Measurements from ENCODE around the gene NOC2L.

The NOC2L gene

DNA sequence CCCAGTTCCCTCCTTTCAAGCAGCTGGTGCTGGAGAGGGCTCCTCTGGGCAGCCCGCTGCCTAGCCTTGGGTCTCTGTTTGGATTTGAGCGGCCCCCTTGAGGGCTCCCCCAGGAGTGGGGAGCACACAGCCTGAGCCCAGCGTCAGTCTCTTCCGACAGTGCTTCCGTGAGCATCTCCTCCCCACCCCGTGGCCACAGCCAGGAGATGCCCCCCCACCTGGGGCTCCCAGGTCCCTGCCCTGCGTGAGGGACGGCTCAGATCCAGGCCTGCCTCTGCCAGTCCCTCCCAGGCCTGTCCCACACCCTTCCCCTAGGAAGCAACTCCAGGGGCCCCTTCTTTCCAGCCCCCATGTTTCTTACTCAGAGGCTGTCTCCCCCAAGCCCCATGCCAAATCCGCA is 31.8 kb downstream of the NOC2L start:
- no peak for DNase-seq

DNA sequence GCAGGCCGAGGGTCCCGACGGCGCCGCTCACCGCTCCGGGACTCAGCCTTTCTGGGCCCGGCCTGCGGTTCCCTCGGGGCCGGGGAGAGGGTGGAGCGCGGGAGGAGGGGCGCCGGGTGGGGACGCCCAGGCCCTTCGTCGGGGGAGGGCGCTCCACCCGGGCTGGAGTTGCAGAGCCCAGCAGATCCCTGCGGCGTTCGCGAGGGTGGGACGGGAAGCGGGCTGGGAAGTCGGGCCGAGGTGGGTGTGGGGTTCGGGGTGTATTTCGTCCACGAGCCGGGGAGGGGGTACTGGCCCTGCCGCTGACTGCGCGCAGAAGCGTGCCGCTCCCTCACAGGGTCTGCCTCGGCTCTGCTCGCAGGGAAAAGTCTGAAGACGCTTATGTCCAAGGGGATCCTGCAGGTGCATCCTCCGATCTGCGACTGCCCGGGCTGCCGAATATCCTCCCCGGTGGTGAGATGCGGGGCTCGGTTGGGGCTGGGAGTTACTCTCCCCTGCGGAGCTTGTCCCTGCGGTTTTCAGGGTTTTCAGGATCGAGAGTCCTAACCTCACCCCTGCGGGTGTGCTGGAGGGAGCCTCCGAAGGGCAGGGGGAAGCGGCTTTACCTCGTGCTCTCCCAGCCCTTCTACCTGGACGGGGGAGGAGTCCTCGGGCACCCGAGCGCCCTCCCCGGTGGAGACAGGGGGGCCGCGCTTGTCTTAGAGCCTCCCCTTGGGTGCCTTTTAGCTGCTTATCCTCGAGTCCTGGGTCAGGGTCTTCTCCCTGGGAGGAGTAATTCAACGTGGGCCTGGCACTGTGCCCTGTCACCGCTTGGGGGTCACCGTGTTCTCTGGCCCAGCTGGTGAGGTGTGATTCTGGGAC is 33.3 kb downstream of the NOC2L start:
- no peak for DNase-seq

DNA sequence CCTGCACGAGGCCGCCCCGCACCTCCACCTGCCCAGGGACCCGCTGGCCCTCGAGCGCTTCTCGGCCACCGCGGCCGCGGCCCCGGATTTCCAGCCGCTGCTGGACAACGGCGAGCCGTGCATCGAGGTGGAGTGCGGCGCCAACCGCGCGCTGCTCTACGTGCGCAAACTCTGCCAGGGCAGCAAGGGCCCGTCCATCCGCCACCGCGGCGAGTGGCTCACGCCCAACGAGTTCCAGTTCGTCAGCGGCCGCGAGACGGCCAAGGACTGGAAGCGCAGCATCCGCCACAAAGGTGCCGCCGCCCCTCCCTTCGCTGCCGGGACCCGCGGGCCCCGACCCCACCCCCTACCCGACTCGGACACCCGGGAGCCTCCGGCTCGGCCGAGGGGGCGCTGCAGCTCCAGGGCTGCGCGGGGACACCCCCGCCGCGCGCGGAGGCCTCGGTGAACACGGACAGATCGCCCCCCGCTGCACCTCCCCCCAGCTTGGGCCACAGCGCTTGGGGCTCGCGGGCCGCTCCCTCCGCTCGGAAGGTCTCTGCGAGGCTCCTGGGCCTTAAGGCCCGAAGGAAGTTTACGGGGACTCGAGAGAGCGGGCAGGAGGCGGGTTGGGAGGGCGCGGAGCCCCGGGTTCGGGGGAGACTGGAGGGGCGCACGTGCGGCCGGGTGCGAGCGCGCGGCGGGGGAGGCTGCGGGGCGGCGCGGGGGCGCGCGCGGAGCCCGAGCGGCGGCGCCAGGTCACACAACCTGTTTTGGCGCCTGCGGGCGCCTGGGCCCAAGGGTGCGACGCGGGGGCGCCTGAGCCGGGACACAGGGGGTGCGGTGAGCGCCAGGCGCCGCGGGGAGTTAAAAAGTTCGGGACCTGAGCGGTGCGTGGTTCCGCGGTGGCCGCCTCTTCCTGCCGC is 34.1 kb downstream of the NOC2L start:
- peak; percentile 18 for DNase-seq

DNA sequence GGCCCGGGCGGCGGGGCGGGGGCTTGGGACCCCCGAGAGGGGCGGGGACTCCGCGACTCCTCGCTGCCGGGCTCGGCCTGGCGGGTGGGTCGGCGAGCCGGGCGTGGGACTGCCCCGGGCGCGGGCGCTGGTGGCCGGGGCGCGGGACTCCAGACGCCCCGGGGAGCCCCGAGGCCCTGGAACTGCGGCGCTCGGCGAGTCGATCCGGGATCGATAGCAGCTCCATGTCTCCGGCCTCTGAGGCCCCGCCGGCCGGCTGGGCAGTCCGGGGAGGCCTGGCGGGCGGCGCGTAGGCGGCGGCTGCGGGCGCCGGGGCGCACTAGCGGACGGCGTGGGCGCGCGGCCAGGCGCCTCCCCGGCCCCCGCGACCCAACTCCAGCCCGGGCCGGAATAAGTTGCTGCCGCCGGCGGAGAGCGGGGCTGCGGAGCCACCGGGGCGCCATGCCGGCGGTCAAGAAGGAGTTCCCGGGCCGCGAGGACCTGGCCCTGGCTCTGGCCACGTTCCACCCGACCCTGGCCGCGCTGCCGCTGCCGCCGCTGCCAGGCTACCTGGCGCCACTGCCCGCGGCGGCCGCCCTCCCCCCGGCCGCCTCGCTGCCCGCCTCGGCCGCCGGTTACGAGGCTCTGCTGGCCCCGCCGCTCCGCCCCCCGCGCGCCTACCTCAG is 34.9 kb downstream of the NOC2L start:
- no peak for DNase-seq

DNA sequence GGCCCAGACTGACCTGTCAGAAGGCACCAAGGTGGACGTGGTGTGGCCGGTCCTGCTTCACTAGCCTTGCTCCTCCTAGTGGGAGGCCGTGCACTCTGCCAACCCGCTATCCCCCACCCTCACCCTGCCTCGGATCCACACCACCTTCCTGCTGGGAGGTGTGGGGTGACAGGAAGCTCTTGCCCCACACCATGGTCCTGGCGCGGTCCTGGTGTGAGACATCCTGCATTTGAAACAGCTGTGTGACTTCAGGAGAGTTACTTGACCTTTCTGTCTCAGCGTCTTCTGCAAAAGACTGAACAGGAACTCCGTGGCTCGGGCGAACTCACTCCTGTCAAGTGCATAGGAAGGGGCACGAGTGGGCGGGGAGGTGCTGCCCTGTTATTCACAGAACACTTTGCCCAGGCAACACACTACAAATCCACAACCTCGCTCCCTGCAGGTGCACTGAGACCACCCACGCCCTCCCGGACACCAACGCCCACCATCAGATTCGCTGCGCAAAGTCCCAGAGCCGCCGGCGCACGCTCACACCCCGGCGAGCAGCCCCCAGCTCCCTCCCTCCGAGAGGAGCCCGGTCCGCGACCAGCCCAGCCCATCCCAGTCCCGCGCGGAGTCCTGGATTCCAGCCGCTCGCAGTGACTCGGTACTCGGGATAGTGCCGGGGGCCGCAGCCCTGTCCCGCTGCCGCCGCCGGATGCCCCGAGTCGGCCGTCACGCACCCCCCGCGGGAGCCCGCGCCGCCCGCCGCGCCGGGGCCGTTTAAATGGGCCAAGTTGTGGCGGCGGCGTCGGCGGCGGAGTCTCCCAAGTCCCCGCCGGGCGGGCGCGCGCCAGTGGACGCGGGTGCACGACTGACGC is 35.7 kb downstream of the NOC2L start, which contains the start of gene SAMD11:
TSS of gene SAMD11 (plus strand) at position 793 of the 860 bp plus-strand sequence. CDS start 509 bp downstream, outside the sequence.
- peak; percentile 74 for DNase-seq

DNA sequence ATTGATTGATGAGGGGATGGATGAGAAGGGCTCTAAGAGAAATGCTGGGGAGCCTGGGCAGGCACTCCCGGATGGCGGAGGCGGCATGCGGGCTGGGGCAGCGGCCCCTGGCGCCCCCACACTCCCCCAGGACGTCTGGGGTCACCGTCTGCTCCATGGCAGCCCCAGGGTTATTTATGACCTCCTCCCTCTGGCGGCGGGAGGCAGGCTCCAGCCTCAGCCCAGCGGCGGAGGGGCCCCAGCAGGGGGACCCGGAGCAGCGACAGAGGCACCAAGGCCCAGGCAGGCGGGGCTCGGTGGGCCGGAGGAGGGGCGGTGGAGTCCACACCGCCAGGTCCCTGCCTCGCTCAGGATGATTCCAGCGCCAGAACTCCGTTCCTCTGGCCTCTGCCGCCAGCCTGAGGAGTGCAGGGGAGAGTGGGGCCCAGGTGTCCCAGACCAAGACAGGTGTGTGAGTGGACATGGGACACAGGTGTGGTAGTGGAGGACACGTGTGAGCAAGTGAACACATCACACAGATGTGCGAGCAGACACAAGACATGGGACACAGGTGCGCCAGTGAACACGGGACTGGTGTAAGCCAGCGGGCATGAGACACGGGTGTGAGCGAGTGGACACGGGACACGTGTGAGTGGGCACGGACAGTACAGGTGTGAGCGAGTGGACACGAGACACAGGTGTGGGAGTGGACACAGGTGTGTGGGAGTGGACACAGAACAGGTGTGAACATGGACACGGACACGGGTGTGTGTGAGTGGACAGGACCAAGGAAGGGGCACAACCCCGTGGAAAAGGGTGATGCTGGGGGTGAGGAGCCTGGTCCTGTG is 37.8 kb downstream of the NOC2L start:
- peak; percentile 55 for DNase-seq

DNA sequence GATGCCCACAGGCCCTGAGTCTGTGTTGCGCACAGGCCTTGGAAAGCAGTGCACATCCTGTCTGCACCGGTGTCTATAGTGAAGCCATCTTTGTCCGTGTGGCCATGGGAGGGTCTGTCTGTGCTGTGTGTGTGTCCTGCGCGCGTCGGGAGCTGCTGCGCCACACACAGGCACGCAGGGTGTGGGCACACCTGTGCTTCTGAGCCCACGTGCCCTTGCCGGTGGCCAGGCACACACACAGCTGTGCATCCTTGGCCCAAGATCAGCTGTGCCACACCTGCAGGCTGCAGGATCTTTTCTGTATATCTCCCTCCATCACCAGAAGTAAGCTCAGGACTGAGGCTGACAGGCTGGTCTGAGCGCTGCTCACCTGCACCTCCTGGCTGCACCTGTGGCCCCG is 38.5 kb downstream of the NOC2L start:
- no peak for DNase-seq

DNA sequence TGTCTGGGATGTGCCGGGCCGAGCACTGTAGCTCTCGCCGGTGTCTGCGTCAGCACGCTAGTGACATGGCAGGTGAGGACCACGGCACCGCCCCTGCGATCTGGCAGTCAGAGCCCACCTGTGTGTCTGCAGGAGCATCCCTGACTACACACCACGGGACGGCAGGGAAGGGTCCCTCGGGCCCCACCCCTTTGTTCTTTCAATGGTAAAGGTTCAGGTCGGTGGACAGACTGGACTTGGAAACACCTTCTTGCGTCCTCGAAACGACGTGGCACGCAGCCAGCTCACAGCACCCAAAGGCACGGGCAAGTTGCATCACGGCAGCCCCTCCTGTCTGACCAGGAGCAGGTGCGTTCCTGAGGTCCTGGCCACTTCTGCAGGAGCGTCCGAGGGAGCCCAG is 39.0 kb downstream of the NOC2L start:
- no peak for DNase-seq

DNA sequence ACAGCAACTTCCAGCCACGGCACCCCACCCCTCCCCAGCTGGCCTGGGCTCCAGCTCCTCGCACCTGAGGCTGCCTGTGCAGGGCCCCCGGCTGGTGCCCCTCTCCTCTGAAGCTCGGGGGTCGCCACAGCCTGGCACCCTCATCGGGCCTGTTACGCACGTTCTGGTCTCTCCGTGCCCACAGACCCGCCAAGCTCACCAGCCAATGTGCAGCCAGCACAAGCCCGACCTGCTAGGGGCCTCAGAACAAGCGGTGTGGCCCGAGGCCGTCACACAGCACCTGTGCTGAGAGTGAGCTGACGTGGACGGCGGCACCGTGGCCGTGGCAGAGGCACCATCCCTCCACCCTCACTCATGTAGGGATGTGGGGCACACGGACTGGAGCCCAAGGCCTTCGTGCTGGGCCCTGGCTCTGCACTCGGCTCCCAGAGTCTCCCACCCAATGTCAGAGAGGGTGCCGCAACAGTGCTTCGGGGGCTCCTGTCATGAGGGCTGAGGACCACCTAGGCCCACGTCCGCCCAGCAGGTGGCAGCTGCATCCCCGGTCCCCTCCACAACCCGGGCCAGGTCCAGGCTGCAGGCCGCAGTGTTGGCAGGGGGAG is 39.7 kb downstream of the NOC2L start:
- DNase-seq: no peak

DNA sequence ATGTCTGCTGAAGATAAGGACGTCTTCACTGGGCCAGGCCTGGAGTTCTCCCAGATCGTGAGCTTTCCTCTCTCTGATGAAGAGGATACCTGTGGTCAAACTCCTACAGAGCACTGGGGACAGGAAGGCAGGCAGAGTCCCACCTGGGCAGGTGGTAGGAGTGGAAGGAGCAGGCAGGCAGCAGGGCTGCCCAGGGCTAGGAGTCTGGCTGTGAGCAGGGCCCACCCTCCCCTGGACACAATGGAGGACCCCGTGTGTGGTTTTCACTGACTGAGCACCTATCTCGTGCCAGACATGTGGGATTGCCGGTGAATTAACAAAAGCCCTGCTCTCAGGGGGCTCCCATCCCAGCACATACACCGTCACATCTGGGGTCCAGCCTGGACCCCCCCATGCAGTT is 40.2 kb downstream of the NOC2L start:
- no peak for DNase-seq

DNA sequence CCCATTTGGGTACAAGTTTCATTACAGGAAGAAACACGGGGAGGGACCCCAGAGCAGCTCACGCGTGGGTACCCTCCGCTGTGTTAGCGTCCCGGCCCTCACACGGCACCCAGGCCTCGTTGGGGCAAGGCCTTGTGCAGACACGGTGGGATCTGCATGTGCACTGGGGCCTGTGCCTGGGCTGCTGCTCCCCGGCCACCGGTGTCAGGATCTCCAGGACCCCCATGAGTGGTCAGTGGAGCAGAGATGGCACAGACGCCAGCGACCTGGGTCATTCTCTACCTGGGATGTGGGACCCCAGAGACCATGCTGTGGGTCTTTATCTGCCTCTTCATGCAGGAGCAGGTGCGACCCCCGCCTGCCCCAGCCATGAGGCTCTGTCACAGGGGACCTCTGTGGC is 40.7 kb downstream of the NOC2L start:
- no peak for DNase-seq

DNA sequence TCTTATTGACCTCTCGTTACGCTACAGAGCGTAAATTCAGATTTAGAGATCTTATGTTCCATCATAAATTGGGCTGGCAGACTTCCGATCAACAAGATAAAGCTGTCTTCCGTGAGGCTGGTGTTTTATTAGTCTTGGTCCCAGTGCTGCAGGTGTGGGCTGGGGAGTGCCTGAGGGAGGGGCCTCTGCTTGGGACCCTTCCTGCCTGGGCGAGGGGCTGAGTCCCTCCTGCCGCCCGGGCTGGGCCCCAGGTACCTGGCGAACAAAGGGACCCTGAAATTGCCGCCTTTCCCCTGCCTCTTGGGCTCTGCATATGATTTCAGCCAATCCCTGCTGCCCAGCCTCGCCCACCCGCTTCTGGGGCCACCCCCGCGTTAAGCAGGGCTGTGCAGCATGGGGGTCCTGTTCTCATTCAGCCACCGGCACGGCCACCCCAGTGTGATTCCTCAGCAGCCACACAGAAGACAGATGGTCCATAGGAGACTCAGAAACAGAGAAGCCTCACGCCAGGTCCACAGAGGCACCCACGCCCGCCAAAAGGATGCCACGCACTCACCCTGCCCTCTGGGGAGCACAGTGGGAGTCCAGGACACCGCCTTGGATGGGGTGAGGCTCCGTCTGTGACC is 41.5 kb downstream of the NOC2L start:
- no peak for DNase-seq

DNA sequence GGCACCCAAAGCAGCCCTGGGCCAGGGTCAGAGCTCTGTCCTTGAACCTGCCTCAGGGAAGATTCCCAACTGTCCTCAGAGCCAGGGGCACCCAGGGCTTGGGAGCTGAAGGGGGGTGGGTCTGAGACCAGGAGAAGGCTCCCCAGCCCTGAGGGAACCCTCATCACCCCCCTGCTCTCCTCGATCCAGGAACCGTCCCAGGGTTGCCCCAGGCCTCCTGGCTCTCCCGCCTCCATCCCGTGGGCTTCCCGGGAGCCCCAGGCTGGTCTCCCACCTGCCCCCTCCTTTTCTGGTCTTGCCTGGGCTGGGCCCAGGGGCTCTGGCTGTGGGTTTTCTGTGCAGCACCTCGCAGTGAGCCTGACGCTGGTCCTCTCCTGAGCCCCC is 42.0 kb downstream of the NOC2L start:
- no peak for DNase-seq

DNA sequence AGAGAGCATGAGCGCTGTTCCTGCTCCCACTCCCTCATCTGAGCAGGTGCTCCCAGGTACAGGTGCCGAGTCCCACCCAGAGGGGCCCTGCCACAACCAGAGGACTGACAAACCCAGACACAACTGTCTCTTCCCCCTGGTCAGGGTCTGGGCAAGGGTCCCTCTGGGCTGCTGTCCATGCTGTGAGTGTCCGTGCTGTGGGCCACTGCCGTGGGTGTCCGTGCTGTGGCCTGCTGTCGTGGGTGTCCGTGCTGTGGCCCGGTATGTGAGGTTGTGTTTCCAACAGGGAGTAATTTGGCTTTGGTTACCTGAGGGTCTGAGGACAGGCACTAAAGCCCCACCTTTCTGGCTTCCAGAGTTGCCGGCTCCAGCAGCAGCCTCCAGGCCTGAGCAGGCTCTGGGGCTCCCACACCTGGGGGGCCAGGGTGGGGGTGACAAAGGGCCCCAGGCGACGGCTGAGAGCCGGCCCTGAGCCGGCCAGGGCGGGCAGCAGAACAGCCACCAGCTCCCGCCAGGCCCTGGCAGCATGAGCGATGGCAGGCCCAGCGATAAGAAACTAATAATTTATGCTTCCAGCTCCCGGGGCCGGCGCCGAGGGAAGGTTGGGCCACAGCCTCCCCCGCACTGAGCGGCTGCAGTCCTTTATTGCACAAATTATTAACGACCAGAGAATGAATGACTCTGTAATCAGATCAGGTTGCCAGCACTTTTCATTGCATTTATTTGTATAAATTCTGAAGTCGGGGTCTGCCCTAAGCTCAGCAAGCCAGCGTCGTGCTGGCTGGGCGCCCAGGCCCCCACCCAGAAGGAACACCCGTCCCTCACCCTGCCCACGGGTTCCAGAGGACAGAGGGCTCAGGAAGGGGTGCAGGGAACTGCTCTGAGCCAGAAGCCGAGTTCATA is 42.6 kb downstream of the NOC2L start:
- no peak for DNase-seq

DNA sequence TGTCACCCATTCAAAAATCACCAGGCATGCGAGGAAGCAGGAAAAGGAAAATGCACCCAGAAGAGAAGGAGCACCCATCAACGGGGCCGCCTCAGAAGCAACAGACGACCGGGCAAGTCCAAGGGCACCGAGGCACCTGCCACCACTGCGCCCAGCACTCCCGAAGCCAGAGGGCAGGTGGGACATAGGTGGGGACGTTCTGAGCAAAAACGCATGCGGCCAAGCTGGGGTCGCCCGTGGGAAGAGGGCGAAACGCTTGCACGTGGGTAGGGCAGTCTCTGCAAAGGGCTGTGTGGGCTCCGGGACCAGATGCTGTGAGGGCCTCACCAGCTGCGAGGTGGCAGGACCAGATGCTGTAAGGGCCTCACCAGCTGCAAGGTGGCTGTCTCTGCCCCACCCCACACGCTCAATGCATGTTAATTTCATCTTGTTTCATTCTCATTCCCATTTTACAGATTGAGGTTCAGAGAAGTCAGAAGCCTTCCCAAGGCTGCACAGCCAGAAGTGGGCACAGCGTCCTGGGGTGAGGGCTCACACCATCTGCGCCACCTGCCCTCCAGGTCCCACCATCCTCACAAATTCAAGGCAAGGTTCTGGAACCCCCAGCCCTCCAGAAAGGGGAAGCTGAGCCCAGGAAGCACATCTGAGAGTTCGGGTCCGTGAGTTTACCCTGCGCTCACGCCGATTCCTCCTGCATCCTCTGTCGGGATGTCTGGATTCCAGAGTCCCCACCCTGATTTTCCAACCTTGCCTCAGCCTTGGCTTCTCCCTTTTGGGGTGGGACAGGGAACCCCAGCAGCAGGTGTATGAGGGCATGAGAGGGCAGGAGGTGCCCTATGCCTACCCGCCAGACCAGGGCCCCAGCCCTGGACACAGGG is 43.5 kb downstream of the NOC2L start:
- DNase-seq: no peak

DNA sequence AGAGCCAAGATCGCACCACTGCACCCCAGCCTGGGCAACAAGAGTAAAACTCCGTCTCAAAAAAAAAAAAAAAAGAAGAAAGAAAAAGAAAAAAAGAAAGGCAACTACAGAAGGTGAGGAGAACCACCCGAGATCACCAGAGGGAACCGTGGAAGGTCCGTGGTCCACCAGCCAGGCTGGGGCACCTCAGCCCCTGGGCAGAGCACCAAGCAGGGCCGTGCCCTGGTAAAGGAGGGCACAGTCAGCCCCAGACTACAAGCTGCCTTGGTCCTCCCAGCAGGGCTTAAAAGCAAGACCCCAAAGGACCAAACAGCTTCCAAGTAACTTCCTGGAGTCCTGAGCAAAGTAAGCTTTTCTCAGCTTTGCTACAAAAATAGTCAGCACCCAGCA is 44.2 kb downstream of the NOC2L start:
- DNase-seq: no peak

DNA sequence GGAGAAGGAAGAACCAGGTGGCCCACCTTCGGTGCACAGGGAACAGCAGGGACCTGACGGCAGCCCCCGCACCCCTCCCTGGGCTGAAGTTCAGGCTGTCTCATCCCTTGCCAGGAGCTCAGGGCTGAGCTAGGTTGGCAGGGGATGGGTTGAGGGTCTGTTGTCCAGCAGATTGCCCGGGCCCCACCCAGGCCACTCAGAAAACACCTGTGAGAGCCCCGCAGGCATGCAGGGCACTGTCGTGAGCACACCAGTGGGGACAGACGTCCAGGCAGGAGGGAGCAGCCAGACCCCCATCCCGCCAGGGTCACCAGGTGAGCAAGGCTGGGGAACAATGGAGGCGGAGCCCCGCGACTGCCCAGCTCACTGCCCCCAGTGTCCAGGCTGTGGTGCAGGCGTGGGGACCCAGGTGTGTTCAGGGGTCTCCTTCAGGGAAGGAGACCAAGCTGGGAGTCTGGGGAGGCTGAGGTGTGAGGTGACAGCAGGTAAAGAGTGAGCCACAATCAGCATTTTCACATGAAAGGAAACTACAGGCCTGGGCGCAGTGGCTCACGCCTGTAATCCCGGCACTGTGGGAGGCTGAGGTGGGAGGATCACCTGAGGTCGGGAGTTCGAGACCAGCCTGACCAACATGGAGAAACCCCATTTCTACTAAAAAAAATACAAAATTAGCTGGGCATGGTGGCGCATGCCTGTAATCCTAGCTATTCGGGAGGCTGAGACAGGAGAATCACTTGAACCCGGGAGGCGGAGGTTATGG is 44.7 kb downstream of the NOC2L start:
- DNase-seq: no peak
